ENCODE measurements around the gene B3GALT2. TPM values are rescaled to one million over a fixed set of nuclear protein-coding genes. Genes with fewer than 3 reads are reported as not detected.

The B3GALT2 gene
- total and polyA plus RNA-seq, 9 of the 15 experiments (the other 6 are each of a cell fraction or from before 2014, with no cell fraction given), result 0.03 TPM; not detected in 8

DNA sequence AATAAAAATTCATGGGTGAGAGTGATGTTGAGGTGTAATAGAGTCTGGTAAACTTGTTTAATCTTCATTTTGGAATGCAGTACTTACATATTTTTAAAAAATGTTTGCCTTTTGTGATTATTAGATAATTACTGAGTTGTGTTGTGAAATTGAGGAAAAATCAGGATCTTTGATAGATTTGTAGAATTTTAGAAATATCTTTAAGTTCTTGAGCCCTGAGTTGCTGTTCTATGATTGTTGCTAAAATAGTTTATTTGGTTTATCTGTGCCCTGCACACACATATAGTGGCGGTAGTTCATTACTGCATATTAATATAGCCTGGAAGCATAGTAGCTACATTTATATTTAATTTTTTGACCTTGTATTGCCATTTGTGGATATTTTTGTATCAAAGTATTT, 1.6 kb downstream of the B3GALT2 start:
- POLR2A ChIA-PET, result interaction anchor here (1.1 kb wide), 2 partner anchors 12 to 14 kb away, joined by 3 to 4 read pairs; no protein-coding TSS in a partner anchor
- Histone ChIP-seq H2AFZ (ENCODE audit: low read depth, low read length) (no peak overlapping the region), H3K9ac (ENCODE audit: insufficient read depth in 1 of 2, low read depth in 2 of 2, low read length in 2 of 2) (no peak overlapping the region), H3K36me3 (ENCODE audit: control insufficient read depth, insufficient read depth, low read length) (no peaks in the 10 kb centered on the region), H3K27ac (ENCODE audit: extremely low read depth, low read depth, low read length) (no peak overlapping the region), H3K4me1 (replicated peaks in 1 of 2; ENCODE audit: control insufficient read depth in 2 of 2, insufficient read depth in 2 of 2, low read length in 2 of 2) (no peaks in the 10 kb centered on the region; a peak in 1 of 5 replicates), H3K9me3 (replicated peaks; ENCODE audit: control insufficient read depth, insufficient read depth, low read depth, low read length) (no peaks in the 10 kb centered on the region), H4K20me1 (replicated peaks; ENCODE audit: control insufficient read depth, insufficient read depth, low read length) (peaks cover 3% of the 10 kb centered on the region; the same call in 1 of the 2 replicates), H3K4me3 (no peak overlapping the region), H3K79me2 (ENCODE audit: control insufficient read depth, insufficient read depth, low read length) (peaks cover 73% of the 10 kb centered on the region), H3K9me1 (ENCODE audit: control insufficient read depth, insufficient read depth, low read length) (no peaks in the 10 kb centered on the region), H3K4me2 (ENCODE audit: insufficient read depth, low read length) (no peak overlapping the region), H3K27me3 (ENCODE audit: control insufficient read depth in 2 of 2, insufficient read depth in 2 of 2, low read length in 2 of 2) (no peaks in the 10 kb centered on the region)
- CTCF ChIA-PET (ENCODE audit: low intra/inter-chr PET ratio), result no interaction called here
- FAIRE-seq (no peak), ATAC-seq (no peak), DNase-seq (ENCODE audit: extremely low read depth in 1 of 4, low spot score in 3 of 4) (no peak)
- intact Hi-C loops (cut with micrococcal nuclease), result loop anchor here (5.0 to 10.0 kb wide), 2 partner anchors 153 to 210 kb away; no protein-coding TSS in a partner anchor
- no peak for TF ChIP-seq FOSL1 (tag; conservative IDR thresholded peaks at IDR 0.05)
- TF ChIP-seq MCM7 (IDR thresholded peaks at IDR 0.05), result no peak
- TF ChIP-seq ZNF24 (IDR thresholded peaks at IDR 0.05), result no peak
- TF ChIP-seq TEAD4 (IDR thresholded peaks at IDR 0.05; ENCODE audit: low read length), result no peak
- TF ChIP-seq TEAD4 (CRISPR knock-in tag; IDR thresholded peaks at IDR 0.05; ENCODE audit: borderline replicate concordance), result no peak
- TF ChIP-seq ZNF146 (CRISPR knock-in tag; IDR thresholded peaks at IDR 0.05; ENCODE audit: unreplicated experiment), result no peak
- no peak for TF ChIP-seq ZNF551 (CRISPR knock-in tag; IDR thresholded peaks at IDR 0.05)
- no peak for TF ChIP-seq ZNF75A (CRISPR knock-in tag; IDR thresholded peaks at IDR 0.05)
- TF ChIP-seq PPARD (CRISPR knock-in tag; IDR thresholded peaks at IDR 0.05), result no peak
- no peak for TF ChIP-seq ZNF785 (CRISPR knock-in tag; IDR thresholded peaks at IDR 0.05)
- TF ChIP-seq, protein P1, sequence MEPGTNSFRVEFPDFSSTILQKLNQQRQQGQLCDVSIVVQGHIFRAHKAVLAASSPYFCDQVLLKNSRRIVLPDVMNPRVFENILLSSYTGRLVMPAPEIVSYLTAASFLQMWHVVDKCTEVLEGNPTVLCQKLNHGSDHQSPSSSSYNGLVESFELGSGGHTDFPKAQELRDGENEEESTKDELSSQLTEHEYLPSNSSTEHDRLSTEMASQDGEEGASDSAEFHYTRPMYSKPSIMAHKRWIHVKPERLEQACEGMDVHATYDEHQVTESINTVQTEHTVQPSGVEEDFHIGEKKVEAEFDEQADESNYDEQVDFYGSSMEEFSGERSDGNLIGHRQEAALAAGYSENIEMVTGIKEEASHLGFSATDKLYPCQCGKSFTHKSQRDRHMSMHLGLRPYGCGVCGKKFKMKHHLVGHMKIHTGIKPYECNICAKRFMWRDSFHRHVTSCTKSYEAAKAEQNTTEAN (CRISPR knock-in tag; IDR thresholded peaks at IDR 0.05), result no peak
- no TSS peak for BruUV-seq (replicated peaks)
- 74% methylated on average over 1 of the region's 1 CpG for WGBS (ENCODE audit: insufficient coverage, low coverage, missing lambda C conversion rate)
- in situ Hi-C loops (cut with MboI), result no loop called here
